ENCODE measurements around the gene ACOX2.

Gene ACOX2
- 0 to 0.04 reads per million in 2 donors for total RNA-seq

GRCh38 chr3:58536501-58537411 lies at the start of gene ACOX2:
Gene ACOX2 (minus strand): TSS chr3:58537190. CDS start chr3:58535106, 2,084 bp downstream.
- DNase-seq: no peak

GRCh38 chr3:58585994-58586393 lies 49.0 kb upstream of the ACOX2 start:
- no peak for DNase-seq

GRCh38 chr3:58585005-58585786 lies 48.2 kb upstream of the ACOX2 start:
- DNase-seq: peak; percentile 20

- no peak for DNase-seq
Measured at GRCh38 chr3:58584690-58585004, 47.7 kb upstream of the ACOX2 start.

- no peak for DNase-seq
Measured at GRCh38 chr3:58581328-58582091, 44.5 kb upstream of the ACOX2 start.

GRCh38 chr3:58580826-58581327 lies 43.9 kb upstream of the ACOX2 start:
- DNase-seq: no peak

GRCh38 chr3:58578873-58579272 lies 41.9 kb upstream of the ACOX2 start:
- DNase-seq: no peak

- no peak for DNase-seq
Measured at GRCh38 chr3:58577269-58577821, 40.4 kb upstream of the ACOX2 start, which contains the start of gene FAM107A. Gene FAM107A (minus strand): TSS chr3:58577391. CDS start chr3:58569860, 7,531 bp downstream.

- no peak for DNase-seq
Measured at GRCh38 chr3:58576716-58577115, 39.7 kb upstream of the ACOX2 start.

- no peak for DNase-seq
Measured at GRCh38 chr3:58575971-58576652, 39.1 kb upstream of the ACOX2 start.

- DNase-seq: no peak
Measured at GRCh38 chr3:58574682-58575081, 37.7 kb upstream of the ACOX2 start.

- DNase-seq: no peak
Measured at GRCh38 chr3:58574106-58574505, 37.1 kb upstream of the ACOX2 start.

GRCh38 chr3:58573640-58574039 lies 36.6 kb upstream of the ACOX2 start:
- no peak for DNase-seq

GRCh38 chr3:58572634-58573230 lies 35.7 kb upstream of the ACOX2 start:
- no peak for DNase-seq

- no peak for DNase-seq
Measured at GRCh38 chr3:58572013-58572633, 35.1 kb upstream of the ACOX2 start.

GRCh38 chr3:58570851-58571250 lies 33.9 kb upstream of the ACOX2 start:
- DNase-seq: no peak

GRCh38 chr3:58569287-58570001 lies 32.5 kb upstream of the ACOX2 start:
- DNase-seq: no peak

GRCh38 chr3:58568572-58569286 lies 31.7 kb upstream of the ACOX2 start:
- DNase-seq: no peak

- DNase-seq: no peak
Measured at GRCh38 chr3:58567251-58567515, 30.2 kb upstream of the ACOX2 start.

Data from activated gamma-delta T cell (primary cell).